Stimulated activated CD8-positive, alpha-beta memory T cell treated with anti-CD3 and anti-CD28 coated beads, Interleukin-7, amount 100 ng/mL, for 4 hours (primary cell): ENCODE data around the gene SLIT3.

Source experiments
- DNase-seq, 2 donors: peaks; one replicate each; pipeline ENCODE4 v3.0.0-alpha.2; 2020; ENCODE audit warnings: low read depth in 2 of 2

Gene SLIT3

GRCh38 chr5:168890816-168891812 lies 409.8 kb downstream of the SLIT3 start:
- DNase-seq: no peak

DNA sequence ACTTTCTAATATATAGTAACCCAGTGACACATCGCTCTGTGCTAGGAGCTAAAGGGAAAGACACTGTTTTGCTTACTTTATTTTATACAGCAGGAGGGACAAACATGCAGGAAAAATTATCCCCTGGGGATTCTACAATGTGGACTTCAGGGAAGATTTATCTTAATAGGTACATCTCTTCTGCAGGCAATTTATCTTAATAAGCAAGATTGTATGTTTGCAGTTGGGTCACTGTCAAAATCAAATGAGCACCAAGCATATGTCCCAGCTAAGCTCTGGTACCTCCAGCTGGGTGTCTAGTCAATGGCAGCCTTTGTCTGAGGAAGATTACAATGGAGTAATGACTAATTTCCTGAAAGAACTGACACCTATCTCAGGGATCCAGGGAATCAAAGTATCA lies 411.9 kb downstream of the SLIT3 start:
- no peak for DNase-seq

DNA sequence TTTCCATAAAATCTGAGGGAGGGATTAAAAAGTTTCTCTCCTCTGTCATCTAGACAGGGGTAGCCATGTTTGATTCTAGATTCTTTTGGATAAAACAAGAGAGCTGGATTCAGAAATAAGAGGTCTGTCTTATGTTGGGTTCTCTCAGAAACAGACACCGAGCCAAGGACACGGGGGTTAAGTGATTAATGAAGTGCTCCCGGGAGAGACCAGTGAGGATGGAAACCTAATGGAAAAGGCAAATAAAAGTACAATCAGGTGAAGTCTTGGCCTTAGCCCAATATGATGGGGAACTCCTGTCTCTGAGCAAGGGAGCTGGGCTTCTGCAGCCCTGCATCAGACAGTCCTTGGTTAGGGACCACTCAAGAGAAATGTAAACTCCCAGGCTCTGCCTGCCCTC lies 413.0 kb downstream of the SLIT3 start:
- no peak for DNase-seq

GRCh38 chr5:168886157-168886556 lies 414.8 kb downstream of the SLIT3 start:
- DNase-seq: no peak

DNA sequence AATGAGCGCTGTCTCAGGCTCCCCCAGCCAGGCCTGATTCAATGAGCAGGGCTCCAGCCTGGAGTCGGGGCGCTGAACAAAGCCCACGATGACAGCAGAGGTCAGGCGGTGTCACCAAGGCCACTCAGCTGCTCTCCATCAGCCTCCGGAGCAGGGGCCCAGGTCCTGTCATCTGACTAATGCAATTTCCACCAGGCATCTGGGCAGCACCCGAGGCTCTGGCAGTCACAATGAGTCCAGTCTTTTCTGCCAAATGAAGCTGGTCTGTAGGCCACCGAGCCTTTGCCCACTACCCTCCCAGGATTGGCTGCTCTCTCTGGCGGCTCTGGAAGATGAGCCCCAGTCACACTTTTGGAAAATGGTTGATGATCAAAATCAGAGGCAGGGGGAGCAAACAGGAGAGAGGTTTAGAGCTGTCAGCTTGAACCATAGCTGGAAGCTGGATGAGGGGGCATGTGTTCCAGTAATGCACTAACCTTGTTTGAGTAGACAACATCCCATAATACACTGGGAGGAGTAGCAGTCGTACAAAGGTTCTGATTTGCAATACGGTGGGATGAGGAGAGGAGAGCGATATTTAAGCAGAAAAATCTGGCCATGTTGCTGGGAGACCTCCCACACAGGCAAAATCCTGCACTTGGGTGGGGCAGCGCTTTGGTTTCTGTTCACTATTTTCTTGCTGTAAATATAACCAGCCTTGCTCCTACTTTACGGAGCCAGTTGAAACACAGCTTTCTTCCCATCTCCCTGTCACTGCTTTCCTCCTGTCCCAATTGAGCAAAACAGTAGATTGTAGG lies 415.4 kb downstream of the SLIT3 start:
- no peak for DNase-seq

DNA sequence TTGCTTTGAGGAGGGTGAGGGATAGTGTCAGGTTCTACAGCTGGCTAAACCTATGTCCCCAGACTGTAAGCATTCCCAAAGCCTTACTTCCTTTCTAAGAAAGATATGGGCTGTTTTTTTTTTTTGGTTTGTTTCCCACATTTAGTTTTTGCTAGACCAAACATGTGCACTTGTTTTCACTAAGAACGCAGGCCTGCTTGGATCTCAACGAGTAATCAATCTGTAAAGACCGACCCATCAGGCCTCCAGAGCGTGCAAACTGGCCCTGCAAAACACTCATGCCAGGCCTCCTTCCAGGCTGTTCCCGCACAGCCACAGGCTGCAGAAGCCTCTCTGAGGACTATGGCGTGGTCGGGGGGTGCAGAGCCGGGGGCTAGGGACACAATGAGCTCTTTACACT lies 416.9 kb downstream of the SLIT3 start:
- DNase-seq: no peak

GRCh38 chr5:168883281-168883741 lies 417.6 kb downstream of the SLIT3 start:
- DNase-seq: no peak

- DNase-seq: no peak
These were observed 418.7 kb downstream of the SLIT3 start for GRCh38 chr5:168882283-168882682.

- DNase-seq: no peak
These were observed 419.4 kb downstream of the SLIT3 start for GRCh38 chr5:168881427-168882149.

DNA sequence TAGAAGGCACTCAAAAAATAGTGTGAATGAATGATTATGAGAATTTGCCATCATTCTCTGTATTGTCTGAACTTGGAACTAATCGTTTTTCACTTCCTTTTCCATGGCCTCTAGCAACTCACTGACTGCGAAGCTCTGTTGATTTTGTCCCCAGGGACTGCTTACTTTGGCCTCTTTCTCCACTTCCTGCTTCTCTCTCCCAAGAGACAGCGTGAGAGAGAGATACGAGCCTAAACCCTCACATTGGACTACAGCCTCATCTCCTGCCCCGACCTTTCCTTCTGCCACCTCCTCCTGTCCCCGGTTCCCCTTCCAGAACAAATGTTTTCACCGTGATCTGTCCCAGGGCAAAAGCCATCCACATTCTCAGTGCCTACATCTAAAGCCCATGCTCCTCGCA lies 421.0 kb downstream of the SLIT3 start:
- DNase-seq: no peak

GRCh38 chr5:168879331-168879730 lies 421.6 kb downstream of the SLIT3 start:
- no peak for DNase-seq

- no peak for DNase-seq
These were observed 422.7 kb downstream of the SLIT3 start for GRCh38 chr5:168878135-168878745.

GRCh38 chr5:168877132-168877892 lies 423.6 kb downstream of the SLIT3 start:
- DNase-seq: no peak

DNA sequence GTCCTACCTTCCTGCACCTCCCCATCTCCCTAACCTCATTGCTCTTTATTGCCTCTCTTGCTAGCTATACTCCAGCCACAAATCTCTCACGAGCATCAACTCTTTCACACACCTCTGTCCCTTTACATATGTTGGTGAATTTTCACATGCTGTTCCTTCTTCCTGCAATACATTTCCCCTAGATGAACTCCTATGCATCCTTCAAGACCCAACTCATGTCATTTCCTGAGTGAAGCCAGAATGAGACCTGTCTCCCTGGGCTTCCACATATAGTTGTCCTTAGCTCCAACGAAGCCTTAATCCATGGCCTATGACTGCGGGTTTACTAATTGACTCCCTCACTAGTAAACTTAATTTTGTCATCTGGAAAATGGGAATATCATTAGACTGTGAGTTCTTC lies 424.5 kb downstream of the SLIT3 start:
- no peak for DNase-seq

- no peak for DNase-seq
These were observed 425.1 kb downstream of the SLIT3 start for GRCh38 chr5:168875832-168876231.

DNA sequence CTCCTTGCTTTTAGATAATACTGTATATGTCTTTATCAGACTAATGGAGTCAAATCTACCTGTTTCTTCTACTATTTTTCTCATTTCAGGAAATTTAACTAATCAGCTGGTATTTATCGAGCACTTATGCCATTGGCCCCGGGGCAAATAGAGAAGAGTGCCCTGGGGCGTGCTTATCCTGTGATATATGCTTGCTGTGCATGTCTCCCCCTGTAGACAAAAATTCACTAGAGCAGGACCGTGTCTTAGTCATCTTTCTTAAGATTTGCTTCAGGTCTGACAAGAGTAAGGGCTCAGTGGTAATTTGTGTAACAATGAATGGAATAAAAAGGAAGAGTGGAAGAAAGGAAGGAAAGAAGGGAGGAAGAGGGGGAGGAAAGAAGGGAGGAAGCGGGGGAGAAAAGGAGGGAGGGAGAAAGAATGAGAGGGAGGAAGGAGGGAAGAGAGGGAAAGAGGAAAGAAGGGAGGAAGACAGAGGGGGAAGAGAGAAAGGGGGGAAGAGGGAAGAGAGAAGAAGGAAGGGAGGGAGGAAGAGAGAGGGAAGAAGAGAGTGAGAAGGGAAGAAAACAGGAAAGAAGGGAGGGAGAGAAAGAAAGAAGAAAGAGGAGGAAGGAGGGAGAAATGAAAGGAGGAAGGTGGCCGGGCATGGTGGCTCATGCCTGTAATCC lies 426.1 kb downstream of the SLIT3 start:
- no peak for DNase-seq

GRCh38 chr5:168872246-168872645 lies 428.7 kb downstream of the SLIT3 start:
- no peak for DNase-seq

DNA sequence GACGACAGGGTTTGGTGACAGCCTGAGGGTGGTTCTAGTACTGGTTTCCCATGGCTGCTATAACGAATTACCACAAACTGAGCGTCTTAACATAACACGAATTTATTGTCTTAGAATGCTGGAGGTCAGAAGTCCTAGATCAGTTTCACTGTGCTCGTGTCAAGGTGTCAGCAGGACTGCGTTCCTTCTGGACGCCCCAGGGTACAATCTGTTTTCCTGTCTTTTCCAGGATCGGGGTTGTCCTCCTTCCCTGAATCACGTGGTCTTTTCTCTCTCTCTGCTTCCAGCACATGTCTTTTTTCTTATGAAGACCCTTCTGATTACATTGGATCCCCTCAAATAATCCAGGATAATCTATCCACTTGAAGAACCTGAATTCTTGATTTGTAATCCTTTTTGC lies 430.0 kb downstream of the SLIT3 start:
- DNase-seq: no peak

- DNase-seq: no peak
These were observed 431.2 kb downstream of the SLIT3 start for GRCh38 chr5:168869615-168870227.

- no peak for DNase-seq
These were observed 433.7 kb downstream of the SLIT3 start for GRCh38 chr5:168867241-168867640.
